C1 segment of cervical spinal cord (tissue), 14 donors: ENCODE data around the gene ACOXL.
"Not testable (repeated sequence)": the region's sequence is repeated elsewhere in the genome, so short reads cannot be mapped to it uniquely, and the experiment has no call there.

Source experiments
- DNase-seq, 14 donors: peaks; one replicate each; lab custom pipeline; 2025; lab: John Stamatoyannopoulos, UW

ACOXL gene

GRCh38 chr2:110910423-110910822, 178.1 kb downstream of the ACOXL start:
- no peak for DNase-seq

- DNase-seq = no peak
Measured at GRCh38 chr2:110919738-110920137, 187.4 kb downstream of the ACOXL start.

- no peak for DNase-seq
Measured at GRCh38 chr2:110925479-110925878, 193.1 kb downstream of the ACOXL start.

- DNase-seq = no peak
Measured at GRCh38 chr2:110927526-110927925, 195.2 kb downstream of the ACOXL start.

GRCh38 chr2:110929528-110929927, 197.2 kb downstream of the ACOXL start:
- no peak for DNase-seq

GRCh38 chr2:110931648-110932047, 199.3 kb downstream of the ACOXL start:
- DNase-seq = no peak

GRCh38 chr2:110933420-110933819, 201.0 kb downstream of the ACOXL start:
- DNase-seq = no peak

DNA sequence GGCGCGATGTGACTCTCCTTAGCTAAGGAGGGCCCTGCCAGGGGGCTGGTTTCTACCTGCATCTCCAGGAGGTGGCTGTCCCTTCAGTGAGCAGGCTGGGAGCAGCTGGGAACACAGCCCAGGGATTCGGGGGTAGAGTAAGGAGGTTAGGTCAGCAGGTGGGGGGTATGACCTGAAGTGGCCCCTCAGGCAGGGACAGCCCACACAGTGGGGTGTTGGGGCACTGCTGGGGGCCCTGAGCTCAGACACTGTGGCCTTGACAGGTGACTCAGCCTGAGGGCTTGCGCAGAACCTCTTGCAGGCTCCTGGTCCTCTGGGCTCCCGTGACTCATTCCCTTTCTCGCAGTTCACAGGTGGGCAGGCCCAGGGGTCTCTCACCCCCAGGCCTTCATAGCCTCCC, 202.6 kb downstream of the ACOXL start:
- DNase-seq = no peak

GRCh38 chr2:110940376-110940910, 208.1 kb downstream of the ACOXL start:
- no peak for DNase-seq

GRCh38 chr2:110941226-110941625, 208.9 kb downstream of the ACOXL start:
- no peak for DNase-seq

DNA sequence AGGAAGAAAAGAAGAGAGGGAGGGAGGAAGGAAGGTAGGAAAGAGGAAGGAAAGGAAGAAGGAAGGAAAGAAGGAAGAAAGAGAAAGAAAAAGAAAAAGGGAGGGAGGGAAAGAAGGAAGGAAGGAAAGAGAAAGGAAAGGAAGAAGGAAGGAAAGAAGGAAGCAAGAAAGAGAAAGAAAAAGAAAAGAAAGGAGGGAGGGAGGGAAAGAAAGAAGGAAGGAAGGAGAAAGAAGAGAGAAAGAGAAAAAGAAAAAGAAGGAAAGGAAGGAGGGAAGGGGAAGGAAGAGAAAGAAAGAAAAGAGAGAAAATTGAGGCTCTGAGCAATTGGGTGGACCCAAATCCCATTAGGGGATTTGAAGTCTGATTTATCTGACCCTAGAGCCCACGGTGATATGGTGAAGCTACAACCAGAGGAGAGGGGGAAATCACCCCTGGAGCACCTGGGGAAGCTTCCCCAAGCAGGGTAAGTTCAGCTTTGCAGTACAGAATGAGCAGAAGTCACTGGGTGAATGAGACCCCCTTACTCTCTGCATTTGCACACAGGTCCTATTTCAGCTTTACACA, 210.8 kb downstream of the ACOXL start:
- no peak for DNase-seq

- DNase-seq = no peak
Measured at GRCh38 chr2:110946902-110947301, 214.5 kb downstream of the ACOXL start.

DNA sequence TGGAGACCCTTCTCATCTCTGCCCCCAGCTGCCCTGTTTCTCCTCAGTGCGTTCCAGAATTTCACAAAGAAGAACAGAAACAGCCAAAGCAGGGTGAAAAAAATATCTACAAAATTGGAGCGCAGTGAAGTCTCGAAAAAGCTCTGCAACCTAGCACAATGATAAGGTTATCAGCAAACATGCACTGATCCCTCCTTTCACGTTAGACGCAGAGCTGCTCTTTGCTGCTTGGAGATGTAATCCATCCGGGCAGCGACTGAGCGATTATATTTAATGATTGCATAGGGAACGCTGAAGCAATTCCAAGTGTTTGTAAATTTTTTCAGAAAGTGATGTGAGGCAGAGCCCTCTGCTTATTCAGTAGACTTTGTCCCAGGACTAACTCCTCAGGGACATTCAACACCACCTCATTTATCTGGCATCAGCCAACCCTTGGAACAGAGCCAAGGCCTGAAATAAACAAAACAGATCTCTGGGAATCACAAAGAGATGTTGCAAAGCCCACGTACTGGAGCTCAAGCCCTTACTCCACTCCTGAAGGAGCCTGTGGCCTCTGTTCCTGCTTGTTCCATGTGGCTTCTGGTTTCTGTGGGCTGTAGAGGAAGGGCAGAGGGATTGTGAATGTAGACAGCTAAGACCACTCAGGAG, 215.8 kb downstream of the ACOXL start:
- DNase-seq = no peak

DNA sequence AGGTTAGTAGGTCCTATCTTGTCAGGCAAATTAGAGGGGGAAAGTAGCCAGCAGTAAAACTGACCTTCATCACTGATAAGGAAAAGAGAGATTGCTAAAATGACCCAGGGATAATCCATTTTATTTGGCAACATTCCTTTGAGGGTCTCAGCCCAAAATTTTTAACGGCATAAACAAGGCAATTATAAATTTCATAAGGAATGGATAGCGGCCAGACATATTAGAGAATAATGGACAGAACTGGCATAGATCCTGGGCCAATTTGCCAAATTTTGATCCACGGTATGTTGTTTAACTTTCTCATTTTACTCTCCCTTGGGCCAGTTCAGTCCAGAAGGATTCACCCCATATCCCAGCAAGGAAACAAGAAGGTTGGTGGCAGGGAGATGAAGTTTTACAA, 217.9 kb downstream of the ACOXL start:
- no peak for DNase-seq

GRCh38 chr2:110955045-110955444, 222.7 kb downstream of the ACOXL start:
- DNase-seq = no peak

GRCh38 chr2:110955556-110955955, 223.2 kb downstream of the ACOXL start:
- no peak for DNase-seq

- no peak for DNase-seq
Measured at GRCh38 chr2:110957293-110957692, 224.9 kb downstream of the ACOXL start.

DNA sequence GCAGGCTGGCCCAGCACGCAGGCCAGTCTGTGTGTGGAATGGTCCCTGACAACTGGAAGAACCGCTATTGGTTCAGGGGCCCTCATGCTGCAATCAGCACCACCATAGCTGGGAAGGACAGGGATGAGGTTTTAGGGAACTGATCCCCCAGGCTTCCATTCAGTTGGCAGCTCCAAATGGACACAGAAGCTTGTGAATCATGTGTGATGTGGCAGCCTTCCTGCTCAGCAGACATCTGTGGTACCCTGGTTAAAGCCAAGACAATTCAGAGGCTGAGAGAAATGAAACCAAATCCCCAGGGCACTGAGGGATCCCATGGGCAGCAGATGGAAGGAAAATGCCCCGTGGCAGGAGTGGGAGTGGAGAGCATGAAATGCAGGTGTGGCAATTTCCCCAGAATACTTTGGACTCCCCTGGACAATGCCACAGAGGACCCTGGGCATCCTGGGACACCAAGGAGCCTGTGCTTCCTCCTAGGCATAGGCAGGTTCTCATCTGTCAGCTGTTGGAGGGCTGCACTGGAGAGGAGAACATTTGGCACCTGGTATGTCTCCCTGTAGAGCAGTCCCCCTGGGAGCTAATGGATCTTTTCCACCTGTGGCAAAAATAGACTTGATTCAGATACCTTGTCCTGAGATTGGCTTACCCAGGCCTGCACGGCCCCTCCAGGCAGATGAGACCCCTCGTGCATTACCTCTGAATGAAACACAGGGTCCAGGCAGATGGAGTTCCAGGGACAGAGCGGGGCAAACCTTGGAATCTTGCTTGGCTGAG, 226.2 kb downstream of the ACOXL start:
- no peak for DNase-seq

DNA sequence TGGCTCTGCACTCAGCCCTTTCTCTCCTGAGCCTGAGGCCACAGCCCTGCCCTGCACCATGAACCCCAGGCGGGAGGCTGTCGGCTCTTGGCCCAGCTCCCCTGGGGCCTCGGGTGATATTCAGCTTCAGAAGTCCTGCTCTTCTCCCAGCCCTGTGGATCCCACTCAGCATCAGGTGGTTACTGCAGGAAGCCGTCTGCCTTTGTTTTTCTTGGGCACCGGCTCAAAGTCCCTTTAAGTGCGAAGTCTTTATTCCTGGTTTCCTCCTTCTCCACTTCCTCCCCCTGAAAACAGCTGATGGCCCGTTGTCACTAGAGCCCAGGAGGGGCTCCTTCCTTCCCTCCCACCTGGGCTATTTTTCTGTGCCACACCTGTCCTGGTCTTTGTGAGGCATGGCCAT, 226.8 kb downstream of the ACOXL start:
- DNase-seq = no peak

- DNase-seq = no peak
Measured at GRCh38 chr2:110960281-110960680, 227.9 kb downstream of the ACOXL start.

DNA sequence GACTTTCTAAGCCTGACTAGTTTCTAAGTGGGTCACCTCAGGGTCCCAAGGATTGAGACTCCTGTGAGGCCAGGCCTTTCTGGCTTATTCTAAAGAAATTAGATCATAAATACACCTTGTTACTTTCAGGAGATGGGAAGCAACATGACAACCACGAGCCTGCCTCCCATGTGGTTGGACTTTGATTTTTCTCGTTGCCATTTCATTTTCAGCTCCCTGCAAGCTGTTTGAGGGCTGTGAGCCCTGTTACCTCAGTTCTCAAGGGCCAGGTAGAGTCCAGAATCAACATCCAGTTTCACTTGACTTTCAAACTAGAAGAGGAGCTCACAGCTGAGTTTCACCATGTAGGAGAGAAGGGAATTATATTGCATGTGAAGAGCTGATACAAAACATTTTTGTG, 228.6 kb downstream of the ACOXL start:
- DNase-seq = no peak

DNA sequence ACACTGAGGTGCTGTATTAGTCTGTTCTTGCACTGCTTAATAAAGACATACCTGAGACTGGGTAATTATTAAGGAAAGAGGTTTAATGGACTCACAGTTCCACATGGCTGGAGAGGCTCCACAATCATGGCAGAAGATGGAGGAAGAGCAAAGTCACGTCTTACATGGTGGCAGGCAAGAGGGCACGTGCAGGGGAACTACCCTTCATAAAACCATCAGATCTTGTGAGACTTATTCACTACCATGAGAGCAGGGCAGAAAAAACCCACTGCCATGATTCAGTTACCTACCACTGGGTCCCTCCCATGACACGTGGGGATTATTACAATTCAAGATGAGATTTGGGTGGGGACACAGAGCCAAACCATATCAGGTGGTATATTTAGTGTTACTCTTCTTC, 229.3 kb downstream of the ACOXL start:
- not testable (repeated sequence) for DNase-seq

- DNase-seq = no peak
Measured at GRCh38 chr2:110969696-110970095, 237.3 kb downstream of the ACOXL start.
